ENCODE results near the gene LARP4. TPM values are rescaled to one million over a fixed set of nuclear protein-coding genes. Genes with fewer than 3 reads are reported as not detected.

The LARP4 gene
- total RNA-seq, 6 donors from 2014 or later = 29.1 to 75.2 (median 45.4) TPM

GRCh38 chr12:50402264-50403000, 1.7 kb downstream of the LARP4 start:
- 33 to 36% methylated on average over 7 of the region's 7 CpGs for WGBS, 2 donors
- Histone ChIP-seq H3K4me3 (peak overlapping the region; percentile 58 to 81 (median 74)), H3K9me3 (no peaks in the 10 kb centered on the region), H3K27me3 (no peaks in the 10 kb centered on the region), H3K4me1 (peaks cover 10 to 21% (median 17%) of the 10 kb centered on the region in 4 donors), H3K27ac (peak overlapping the region; percentile 83 to 91 (median 88)), H3K36me3 (no peaks in the 10 kb centered on the region)
- ATAC-seq (ENCODE audit: low FRiP score in 2 of 2) (no peak), DNase-seq (no peak)
- TF ChIP-seq POLR2AphosphoS5 (IDR thresholded peaks at IDR 0.05) = no peak
- TF ChIP-seq CTCF (IDR thresholded peaks at IDR 0.05) = no peak
- TF ChIP-seq EP300 (IDR thresholded peaks at IDR 0.05) = no peak
- TF ChIP-seq POLR2A (IDR thresholded peaks at IDR 0.05) = no peak

GRCh38 chr12:50403001-50403440, 2.3 kb downstream of the LARP4 start:
- H3K9me3 ChIP-seq = no peaks in the 10 kb centered on the region
- no peaks in the 10 kb centered on the region for H3K36me3 ChIP-seq
- WGBS, 2 donors = 34 to 36% methylated on average over 3 of the region's 3 CpGs
- H3K4me3 ChIP-seq = peak overlapping the region; percentile 10 to 81 (median 68)
- TF ChIP-seq CTCF (IDR thresholded peaks at IDR 0.05) (no peak), EP300 (IDR thresholded peaks at IDR 0.05) (no peak), POLR2A (IDR thresholded peaks at IDR 0.05) (no peak), POLR2AphosphoS5 (IDR thresholded peaks at IDR 0.05) (no peak)
- no peak for DNase-seq
- no peaks in the 10 kb centered on the region for H3K27me3 ChIP-seq
- H3K27ac ChIP-seq = peak overlapping the region; percentile 83 to 91 (median 88)
- peaks cover 12 to 21% (median 18%) of the 10 kb centered on the region in 4 donors for H3K4me1 ChIP-seq
- no peak for ATAC-seq (ENCODE audit: low FRiP score in 2 of 2)

DNA sequence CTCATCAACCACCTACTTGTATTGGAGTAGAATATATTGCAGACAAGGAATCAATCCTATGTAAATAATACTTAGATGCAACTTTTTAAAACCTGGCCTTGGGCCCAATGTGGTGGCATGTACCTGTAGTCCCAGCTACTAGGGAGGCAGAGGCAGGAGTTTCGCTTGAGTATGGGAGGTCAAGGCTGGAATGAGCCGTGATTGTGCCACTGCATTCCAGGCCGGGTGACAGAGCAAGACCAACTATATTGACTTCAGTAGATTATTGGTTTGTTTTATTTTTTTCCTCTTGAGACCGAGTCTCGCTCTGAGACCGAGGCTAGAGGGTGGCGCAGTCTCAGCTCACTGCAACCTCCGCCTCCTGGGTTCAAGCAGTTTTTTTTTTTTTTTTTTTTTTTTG, 3.6 kb downstream of the LARP4 start:
- no peak overlapping the region for H3K27ac ChIP-seq

DNA sequence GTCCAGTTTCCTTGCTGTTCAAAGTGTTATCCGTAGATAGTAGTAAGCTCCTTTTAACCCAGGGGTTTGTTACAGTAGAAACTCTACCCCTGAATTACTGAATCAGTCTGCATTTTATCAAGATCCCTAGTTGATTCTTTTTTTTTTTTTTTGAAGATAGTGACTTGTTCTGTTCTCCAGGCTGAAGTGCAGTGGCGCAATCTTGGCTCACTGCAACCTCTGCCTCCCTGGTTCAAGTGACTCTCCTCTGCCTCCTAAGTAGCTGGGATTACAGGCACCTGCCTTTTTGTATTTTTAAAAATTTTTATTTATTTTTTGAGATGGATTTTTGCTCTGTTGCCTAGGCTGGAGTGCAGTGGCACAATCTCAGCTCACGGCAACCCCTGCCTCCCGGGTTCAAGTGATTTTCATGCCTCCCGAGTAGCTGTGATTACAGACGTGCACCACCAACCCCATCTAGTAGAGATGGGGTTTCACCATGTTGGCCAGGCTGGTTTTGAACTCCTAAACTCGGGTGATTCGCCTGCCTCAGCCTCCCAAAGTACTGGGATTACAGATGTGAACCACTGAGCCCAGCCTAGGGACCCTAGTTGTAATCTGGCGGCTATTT, 10.5 kb downstream of the LARP4 start:
- 76 to 88% methylated on average over 9 of the region's 9 CpGs for WGBS, 2 donors
- Histone ChIP-seq H3K36me3 (peaks cover 0 to 6% (median 2%) of the 10 kb centered on the region in 4 donors), H3K27ac (peak overlapping the region in 1 of 4 donors; percentile 3), H3K27me3 (no peaks in the 10 kb centered on the region), H3K4me3 (no peak overlapping the region), H3K4me1 (peaks cover 6 to 18% (median 13%) of the 10 kb centered on the region in 4 donors), H3K9me3 (no peaks in the 10 kb centered on the region)
- DNase-seq = peak in 1 of 2 donors; percentile 83
- TF ChIP-seq EP300 (IDR thresholded peaks at IDR 0.05) = no peak
- no peak for TF ChIP-seq POLR2A (IDR thresholded peaks at IDR 0.05)
- TF ChIP-seq CTCF (IDR thresholded peaks at IDR 0.05) = no peak
- no peak for TF ChIP-seq POLR2AphosphoS5 (IDR thresholded peaks at IDR 0.05)
- ATAC-seq (ENCODE audit: low FRiP score in 2 of 2) = no peak

More for the DNA sequence above, 3.6 kb downstream of the LARP4 start:
- WGBS, 2 donors = 89 to 96% methylated on average over 8 of the region's 8 CpGs
- H3K4me1 ChIP-seq = peaks cover 12 to 26% (median 20%) of the 10 kb centered on the region in 4 donors
- H3K27me3 ChIP-seq = no peaks in the 10 kb centered on the region
- no peak for ATAC-seq (ENCODE audit: low FRiP score in 2 of 2)
- DNase-seq = no peak
- H3K9me3 ChIP-seq = no peaks in the 10 kb centered on the region
- TF ChIP-seq POLR2AphosphoS5 (IDR thresholded peaks at IDR 0.05) = no peak
- no peak for TF ChIP-seq POLR2A (IDR thresholded peaks at IDR 0.05)
- TF ChIP-seq CTCF (IDR thresholded peaks at IDR 0.05) = no peak
- no peak for TF ChIP-seq EP300 (IDR thresholded peaks at IDR 0.05)
- no peak overlapping the region for H3K4me3 ChIP-seq
- no peaks in the 10 kb centered on the region for H3K36me3 ChIP-seq

All from upper lobe of left lung (tissue), 6 donors.